Stimulated activated CD4-positive, alpha-beta T cell treated with anti-CD3 and anti-CD28 coated beads, Interleukin-12 subunit alpha, Interleukin-12 subunit beta, amount 100 ng/mL, for 4 hours (primary cell): ENCODE measurements around the gene C11orf68.

Experiments
- DNase-seq: peaks from one replicate; pipeline ENCODE4 v3.0.0-alpha.2; 2020

C11orf68 gene

GRCh38 chr11:65870307-65870658 is 48.6 kb downstream of the C11orf68 start:
- DNase-seq, result no peak

- no peak for DNase-seq
These were observed 49.1 kb downstream of the C11orf68 start for GRCh38 chr11:65869643-65870306.

- DNase-seq, result no peak
These were observed 50.0 kb downstream of the C11orf68 start for GRCh38 chr11:65868907-65869306.

GRCh38 chr11:65868076-65868667 is 50.7 kb downstream of the C11orf68 start:
- DNase-seq, result no peak

GRCh38 chr11:65867284-65868071 is 51.4 kb downstream of the C11orf68 start:
- DNase-seq, result no peak
